HepG2 (cell line): ENCODE data around the gene SLC38A3. TPM values are rescaled to one million over a fixed set of nuclear protein-coding genes. Genes with fewer than 3 reads are reported as not detected.

Experiments
- FOXA3 ChIP-seq: IDR thresholded peaks from 2 replicates; pipeline ENCODE4 v1.6.1; 2016; ENCODE audit warnings: missing genetic modification reagents, missing compliant biosample characterization
- HOXA9 ChIP-seq: sonication (generic); formaldehyde crosslinking; IDR thresholded peaks from 2 replicates; pipeline ENCODE4 v1.8.1; 2022; ENCODE audit warnings: missing genetic modification reagents, mild to moderate bottlenecking, moderate library complexity, borderline replicate concordance
- MEIS1 ChIP-seq: sonication (generic); formaldehyde crosslinking; IDR thresholded peaks from 2 replicates; pipeline ENCODE4 v1.9.0; 2021; ENCODE audit warnings: mild to moderate bottlenecking, missing genetic modification reagents, moderate library complexity, borderline replicate concordance
- MLLT10 ChIP-seq: sonication (generic); formaldehyde crosslinking; IDR thresholded peaks from 2 replicates; pipeline ENCODE4 v1.4.0; 2020; ENCODE audit warnings: missing genetic modification reagents
- MZF1 ChIP-seq: sonication (generic); formaldehyde crosslinking; IDR thresholded peaks from 2 replicates; pipeline ENCODE4 v1.8.1; 2023; ENCODE audit warnings: mild to moderate bottlenecking, missing genetic modification reagents, borderline replicate concordance
- ZBTB21 ChIP-seq: sonication (generic); formaldehyde crosslinking; IDR thresholded peaks from 2 replicates; pipeline ENCODE4 v1.4.0; 2020; ENCODE audit warnings: missing genetic modification reagents
- ZFP62 ChIP-seq: sonication (generic); formaldehyde crosslinking; IDR thresholded peaks from 2 replicates; pipeline ENCODE4 v1.4.0; 2020; ENCODE audit warnings: missing genetic modification reagents
- ZKSCAN5 ChIP-seq: sonication (generic); formaldehyde crosslinking; IDR thresholded peaks from 2 replicates; pipeline ENCODE4 v1.5.1; 2020; ENCODE audit warnings: mild to moderate bottlenecking, missing genetic modification reagents
- ZNF121 ChIP-seq: sonication (generic); formaldehyde crosslinking; IDR thresholded peaks from 2 replicates; pipeline ENCODE4 v1.5.0; 2020; ENCODE audit warnings: mild to moderate bottlenecking, missing genetic modification reagents
- ZNF232 ChIP-seq: sonication (generic); formaldehyde crosslinking; IDR thresholded peaks from 2 replicates; pipeline ENCODE4 v1.4.0; 2020; ENCODE audit warnings: missing genetic modification reagents, borderline replicate concordance
- ZNF660 ChIP-seq: sonication (generic); formaldehyde crosslinking; IDR thresholded peaks from 2 replicates; pipeline ENCODE4 v1.5.1; 2020; ENCODE audit warnings: mild to moderate bottlenecking, low read depth, missing genetic modification reagents, borderline replicate concordance
- polyA plus RNA-seq, 8 experiments: library from polyadenylated mRNA; depleted of rRNA in 3 of 8; stranded (reverse) in 7 of 8; unstranded in 1 of 8; fragments of >200 nt; fragmentation: Illumina TruSeq in 4 of 8; extraction: Trizol in 4 of 8; gene quantifications; 2 replicates each; pipeline versions ENCODE4 v1.2.1 to v1.2.3, GENCODE V29; 2011 to 2016; ENCODE audit warnings: low read depth in 4 of 8, missing spikeins in 1 of 8, mixed read lengths in 1 of 8; ENCODE audit not compliant: insufficient read depth in 1 of 8
- total RNA-seq, 5 experiments: library from RNA; depleted of rRNA; stranded (reverse); fragments of >200 nt; fragmentation: Illumina TruSeq; extraction: Trizol; gene quantifications; 2 replicates each; pipeline ENCODE4 v1.2.3, GENCODE V29; 2016; ENCODE audit warnings: low read depth in 1 of 5
- TF ChIP-seq, protein P1 (sequence below): sonication (generic); formaldehyde crosslinking; IDR thresholded peaks from 2 replicates; pipeline ENCODE4 v1.4.0; 2020; ENCODE audit warnings: missing genetic modification reagents
- TF ChIP-seq, protein P2 (sequence below): conservative IDR thresholded peaks from 2 replicates; pipeline ENCODE4 v1.6.1; 2018; ENCODE audit warnings: missing genetic modification reagents
- TF ChIP-seq, protein P3 (sequence below): sonication (generic); formaldehyde crosslinking; IDR thresholded peaks from 2 replicates; pipeline ENCODE4 v1.5.0; 2020; ENCODE audit warnings: missing genetic modification reagents
- TF ChIP-seq, protein P4 (sequence below): sonication (generic); formaldehyde crosslinking; IDR thresholded peaks from 2 replicates; pipeline ENCODE4 v1.5.1; 2020; ENCODE audit warnings: mild to moderate bottlenecking, missing genetic modification reagents, borderline replicate concordance
- TF ChIP-seq, protein P5 (sequence below): sonication (generic); formaldehyde crosslinking; IDR thresholded peaks from 2 replicates; pipeline ENCODE4 v1.4.0; 2020; ENCODE audit warnings: missing genetic modification reagents, mild to moderate bottlenecking, borderline replicate concordance

Gene SLC38A3
- total and polyA plus RNA-seq, 2 of the 13 experiments (the other 11 are each of a cell fraction or from before 2014, with no cell fraction given): 29.8 to 164 TPM

DNA sequence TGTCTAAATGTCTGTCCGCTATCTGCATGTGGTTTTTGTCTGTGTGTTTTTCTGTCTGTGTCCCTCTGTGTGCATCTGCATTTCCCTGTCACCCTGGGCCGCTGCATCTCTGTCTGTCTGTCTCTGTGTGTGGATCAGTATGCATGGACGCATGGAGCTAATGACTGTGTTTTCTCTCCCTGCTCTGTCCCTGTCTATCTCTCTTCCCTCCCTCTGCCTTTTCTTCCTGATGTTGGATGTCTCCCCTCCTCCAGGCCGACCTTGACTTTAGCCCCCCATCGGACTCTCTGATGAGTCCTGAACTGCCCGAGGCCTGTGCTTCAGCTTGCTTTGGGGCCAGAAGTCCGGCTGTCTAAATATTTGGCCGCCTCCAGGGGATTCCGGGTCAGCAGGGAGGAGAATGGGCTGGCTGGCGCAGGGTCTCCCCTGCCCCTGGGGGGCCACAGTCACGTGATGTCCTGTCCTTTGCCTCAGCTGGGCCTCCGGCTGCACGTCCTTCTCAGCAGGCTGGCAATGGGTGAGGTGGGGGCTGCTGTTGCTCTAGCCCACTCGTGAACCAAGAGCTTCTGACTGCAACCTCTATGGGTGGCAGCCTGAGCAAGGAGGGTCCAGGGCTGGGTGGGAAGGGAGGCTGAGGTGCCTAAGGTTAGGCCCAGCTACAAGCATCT is 3.7 kb downstream of the SLC38A3 start (continued):
- TF ChIP-seq MLLT10 (CRISPR knock-in tag) (0 out of 2 replicates have a peak, but pooled peaks have one; percentile 15), HOXA9 (CRISPR knock-in tag) (peak; percentile 52; the same call in 1 of the 2 replicates), FOXA3 (CRISPR knock-in tag) (peak; percentile 79), MZF1 (CRISPR knock-in tag) (no peak), MEIS1 (CRISPR knock-in tag) (peak; percentile 89), ZKSCAN5 (CRISPR knock-in tag) (peak; percentile 74; the same call in 1 of the 2 replicates), ZFP62 (CRISPR knock-in tag) (no peak), ZNF121 (CRISPR knock-in tag) (0 out of 2 replicates have a peak, but pooled peaks have one; percentile 25), ZBTB21 (no peak), ZNF660 (CRISPR knock-in tag) (no peak), ZNF232 (peak; percentile 47; the same call in 1 of the 2 replicates)
- TF ChIP-seq, protein P1, sequence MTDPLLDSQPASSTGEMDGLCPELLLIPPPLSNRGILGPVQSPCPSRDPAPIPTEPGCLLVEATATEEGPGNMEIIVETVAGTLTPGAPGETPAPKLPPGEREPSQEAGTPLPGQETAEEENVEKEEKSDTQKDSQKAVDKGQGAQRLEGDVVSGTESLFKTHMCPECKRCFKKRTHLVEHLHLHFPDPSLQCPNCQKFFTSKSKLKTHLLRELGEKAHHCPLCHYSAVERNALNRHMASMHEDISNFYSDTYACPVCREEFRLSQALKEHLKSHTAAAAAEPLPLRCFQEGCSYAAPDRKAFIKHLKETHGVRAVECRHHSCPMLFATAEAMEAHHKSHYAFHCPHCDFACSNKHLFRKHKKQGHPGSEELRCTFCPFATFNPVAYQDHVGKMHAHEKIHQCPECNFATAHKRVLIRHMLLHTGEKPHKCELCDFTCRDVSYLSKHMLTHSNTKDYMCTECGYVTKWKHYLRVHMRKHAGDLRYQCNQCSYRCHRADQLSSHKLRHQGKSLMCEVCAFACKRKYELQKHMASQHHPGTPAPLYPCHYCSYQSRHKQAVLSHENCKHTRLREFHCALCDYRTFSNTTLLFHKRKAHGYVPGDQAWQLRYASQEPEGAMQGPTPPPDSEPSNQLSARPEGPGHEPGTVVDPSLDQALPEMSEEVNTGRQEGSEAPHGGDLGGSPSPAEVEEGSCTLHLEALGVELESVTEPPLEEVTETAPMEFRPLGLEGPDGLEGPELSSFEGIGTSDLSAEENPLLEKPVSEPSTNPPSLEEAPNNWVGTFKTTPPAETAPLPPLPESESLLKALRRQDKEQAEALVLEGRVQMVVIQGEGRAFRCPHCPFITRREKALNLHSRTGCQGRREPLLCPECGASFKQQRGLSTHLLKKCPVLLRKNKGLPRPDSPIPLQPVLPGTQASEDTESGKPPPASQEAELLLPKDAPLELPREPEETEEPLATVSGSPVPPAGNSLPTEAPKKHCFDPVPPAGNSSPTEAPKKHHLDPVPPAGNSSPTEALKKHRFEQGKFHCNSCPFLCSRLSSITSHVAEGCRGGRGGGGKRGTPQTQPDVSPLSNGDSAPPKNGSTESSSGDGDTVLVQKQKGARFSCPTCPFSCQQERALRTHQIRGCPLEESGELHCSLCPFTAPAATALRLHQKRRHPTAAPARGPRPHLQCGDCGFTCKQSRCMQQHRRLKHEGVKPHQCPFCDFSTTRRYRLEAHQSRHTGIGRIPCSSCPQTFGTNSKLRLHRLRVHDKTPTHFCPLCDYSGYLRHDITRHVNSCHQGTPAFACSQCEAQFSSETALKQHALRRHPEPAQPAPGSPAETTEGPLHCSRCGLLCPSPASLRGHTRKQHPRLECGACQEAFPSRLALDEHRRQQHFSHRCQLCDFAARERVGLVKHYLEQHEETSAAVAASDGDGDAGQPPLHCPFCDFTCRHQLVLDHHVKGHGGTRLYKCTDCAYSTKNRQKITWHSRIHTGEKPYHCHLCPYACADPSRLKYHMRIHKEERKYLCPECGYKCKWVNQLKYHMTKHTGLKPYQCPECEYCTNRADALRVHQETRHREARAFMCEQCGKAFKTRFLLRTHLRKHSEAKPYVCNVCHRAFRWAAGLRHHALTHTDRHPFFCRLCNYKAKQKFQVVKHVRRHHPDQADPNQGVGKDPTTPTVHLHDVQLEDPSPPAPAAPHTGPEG (CRISPR knock-in tag): 0 out of 2 replicates have a peak, but pooled peaks have one; percentile 41
- TF ChIP-seq, protein P2, sequence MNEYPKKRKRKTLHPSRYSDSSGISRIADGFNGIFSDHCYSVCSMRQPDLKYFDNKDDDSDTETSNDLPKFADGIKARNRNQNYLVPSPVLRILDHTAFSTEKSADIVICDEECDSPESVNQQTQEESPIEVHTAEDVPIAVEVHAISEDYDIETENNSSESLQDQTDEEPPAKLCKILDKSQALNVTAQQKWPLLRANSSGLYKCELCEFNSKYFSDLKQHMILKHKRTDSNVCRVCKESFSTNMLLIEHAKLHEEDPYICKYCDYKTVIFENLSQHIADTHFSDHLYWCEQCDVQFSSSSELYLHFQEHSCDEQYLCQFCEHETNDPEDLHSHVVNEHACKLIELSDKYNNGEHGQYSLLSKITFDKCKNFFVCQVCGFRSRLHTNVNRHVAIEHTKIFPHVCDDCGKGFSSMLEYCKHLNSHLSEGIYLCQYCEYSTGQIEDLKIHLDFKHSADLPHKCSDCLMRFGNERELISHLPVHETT: no peak
- TF ChIP-seq, protein P3, sequence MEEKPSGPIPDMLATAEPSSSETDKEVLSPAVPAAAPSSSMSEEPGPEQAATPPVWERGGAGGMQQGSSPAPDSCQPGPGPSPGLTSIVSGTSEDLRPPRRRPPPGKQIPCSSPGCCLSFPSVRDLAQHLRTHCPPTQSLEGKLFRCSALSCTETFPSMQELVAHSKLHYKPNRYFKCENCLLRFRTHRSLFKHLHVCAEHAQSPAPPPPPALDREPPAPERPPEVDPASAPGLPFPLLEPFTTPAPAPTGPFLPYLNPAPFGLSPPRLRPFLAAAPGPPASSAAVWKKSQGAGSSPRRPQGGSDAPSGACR (CRISPR knock-in tag): peak; percentile 80; the same call in 1 of the 2 replicates
- TF ChIP-seq, protein P4, sequence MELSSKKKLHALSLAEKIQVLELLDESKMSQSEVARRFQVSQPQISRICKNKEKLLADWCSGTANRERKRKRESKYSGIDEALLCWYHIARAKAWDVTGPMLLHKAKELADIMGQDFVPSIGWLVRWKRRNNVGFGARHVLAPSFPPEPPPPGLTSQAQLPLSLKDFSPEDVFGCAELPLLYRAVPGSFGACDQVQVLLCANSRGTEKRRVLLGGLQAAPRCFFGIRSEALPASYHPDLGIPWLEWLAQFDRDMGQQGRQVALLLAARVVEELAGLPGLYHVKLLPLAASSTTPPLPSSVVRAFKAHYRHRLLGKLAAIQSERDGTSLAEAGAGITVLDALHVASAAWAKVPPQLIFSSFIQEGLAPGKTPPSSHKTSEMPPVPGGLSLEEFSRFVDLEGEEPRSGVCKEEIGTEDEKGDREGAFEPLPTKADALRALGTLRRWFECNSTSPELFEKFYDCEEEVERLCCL: 0 out of 2 replicates have a peak, but pooled peaks have one; percentile 41
- TF ChIP-seq, protein P5, sequence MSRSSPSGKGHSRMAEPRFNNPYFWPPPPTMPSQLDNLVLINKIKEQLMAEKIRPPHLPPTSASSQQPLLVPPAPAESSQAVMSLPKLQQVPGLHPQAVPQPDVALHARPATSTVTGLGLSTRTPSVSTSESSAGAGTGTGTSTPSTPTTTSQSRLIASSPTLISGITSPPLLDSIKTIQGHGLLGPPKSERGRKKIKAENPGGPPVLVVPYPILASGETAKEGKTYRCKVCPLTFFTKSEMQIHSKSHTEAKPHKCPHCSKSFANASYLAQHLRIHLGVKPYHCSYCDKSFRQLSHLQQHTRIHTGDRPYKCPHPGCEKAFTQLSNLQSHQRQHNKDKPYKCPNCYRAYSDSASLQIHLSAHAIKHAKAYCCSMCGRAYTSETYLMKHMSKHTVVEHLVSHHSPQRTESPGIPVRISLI (CRISPR knock-in tag): peak; percentile 64; the same call in 1 of the 2 replicates
